ENCODE results near the gene VWA3A.

DNA sequence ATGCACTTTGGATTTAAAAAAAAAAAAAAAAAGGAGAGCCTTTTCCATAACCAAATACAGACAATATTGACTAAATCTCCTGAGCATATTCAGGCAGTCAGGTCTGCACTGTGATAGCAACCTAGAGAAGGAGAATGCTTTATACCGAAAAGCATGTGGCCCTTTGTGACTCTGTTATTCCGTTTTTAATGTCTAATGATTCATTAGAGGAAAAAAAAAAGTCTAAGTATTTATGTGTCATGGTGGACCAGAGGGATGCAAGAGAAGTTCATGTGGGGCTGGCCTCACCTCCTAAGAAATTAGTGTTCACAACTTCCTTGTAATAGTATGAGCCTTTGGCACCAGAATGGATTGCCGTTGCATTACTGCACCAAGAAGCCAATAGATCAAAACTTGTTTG lies 11.3 kb upstream of the VWA3A start:
- TF ChIP-seq, protein P1, sequence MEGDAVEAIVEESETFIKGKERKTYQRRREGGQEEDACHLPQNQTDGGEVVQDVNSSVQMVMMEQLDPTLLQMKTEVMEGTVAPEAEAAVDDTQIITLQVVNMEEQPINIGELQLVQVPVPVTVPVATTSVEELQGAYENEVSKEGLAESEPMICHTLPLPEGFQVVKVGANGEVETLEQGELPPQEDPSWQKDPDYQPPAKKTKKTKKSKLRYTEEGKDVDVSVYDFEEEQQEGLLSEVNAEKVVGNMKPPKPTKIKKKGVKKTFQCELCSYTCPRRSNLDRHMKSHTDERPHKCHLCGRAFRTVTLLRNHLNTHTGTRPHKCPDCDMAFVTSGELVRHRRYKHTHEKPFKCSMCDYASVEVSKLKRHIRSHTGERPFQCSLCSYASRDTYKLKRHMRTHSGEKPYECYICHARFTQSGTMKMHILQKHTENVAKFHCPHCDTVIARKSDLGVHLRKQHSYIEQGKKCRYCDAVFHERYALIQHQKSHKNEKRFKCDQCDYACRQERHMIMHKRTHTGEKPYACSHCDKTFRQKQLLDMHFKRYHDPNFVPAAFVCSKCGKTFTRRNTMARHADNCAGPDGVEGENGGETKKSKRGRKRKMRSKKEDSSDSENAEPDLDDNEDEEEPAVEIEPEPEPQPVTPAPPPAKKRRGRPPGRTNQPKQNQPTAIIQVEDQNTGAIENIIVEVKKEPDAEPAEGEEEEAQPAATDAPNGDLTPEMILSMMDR (IDR thresholded peaks at IDR 0.05) = no peak
- TF ChIP-seq ZFX (IDR thresholded peaks at IDR 0.05; ENCODE audit: borderline replicate concordance) = no peak

Data from 22Rv1 (cell line).